Esophagus (tissue), 2 donors: ENCODE measurements around the gene LAMA2. TPM values are rescaled to one million over a fixed set of nuclear protein-coding genes. Genes with fewer than 3 reads are reported as not detected.

Experiments used
- H3K27ac ChIP-seq, 2 donors: one replicate each; pipeline ENCODE4 v1.5.1; 2013; ENCODE audit warnings: low read depth in 2 of 2, mild to moderate bottlenecking in 2 of 2, inconsistent platforms in 1 of 2, low read length in 1 of 2, moderate library complexity in 1 of 2
- H3K27me3 ChIP-seq, 2 donors: one replicate each; pipeline ENCODE4 v1.6.1; 2013; ENCODE audit warnings: low read length in 2 of 2, control low read depth in 1 of 2, mild to moderate bottlenecking in 1 of 2; ENCODE audit not compliant: insufficient read depth in 2 of 2, control insufficient read depth in 1 of 2
- H3K36me3 ChIP-seq, 2 donors: one replicate each; pipeline ENCODE4 v1.6.1; 2013; ENCODE audit warnings: low read length in 1 of 2; ENCODE audit not compliant: control insufficient read depth in 2 of 2, insufficient read depth in 2 of 2
- H3K4me1 ChIP-seq, 2 donors: one replicate each; pipeline ENCODE4 v1.6.1; 2013; ENCODE audit warnings: low read length in 1 of 2; ENCODE audit not compliant: control insufficient read depth in 2 of 2, insufficient read depth in 2 of 2
- H3K4me3 ChIP-seq, 2 donors: one replicate each; pipeline ENCODE4 v1.5.1; 2013; ENCODE audit warnings: low read length in 2 of 2, mild to moderate bottlenecking in 2 of 2, low read depth in 1 of 2, moderate library complexity in 1 of 2
- H3K9me3 ChIP-seq, 2 donors: one replicate each; pipeline ENCODE4 v1.6.1; 2013; ENCODE audit warnings: mild to moderate bottlenecking in 2 of 2, low read depth in 1 of 2, low read length in 1 of 2, moderate library complexity in 1 of 2; ENCODE audit not compliant: control insufficient read depth in 2 of 2, insufficient read depth in 1 of 2
- WGBS, 2 donors: extraction: QIAGEN DNeasy Blood & Tissue Kit; methylation state at CpG; one replicate each; pipeline ENCODE4 v1.1.7; 2013; 5-methylcytosine and 5-hydroxymethylcytosine counted together
- polyA plus RNA-seq, 2 donors: library from polyadenylated mRNA; stranded (reverse); fragments of 200-250 nt; gene quantifications; one replicate each; pipeline ENCODE4 v1.2.3, GENCODE V29; 2013
- donor health status: healthy with polysubstance abuse.
- donor health status: Bipolar disorder and iron deficiency.

The LAMA2 gene
- polyA plus RNA-seq, 2 donors, result 0.67 to 2.7 TPM

- Histone ChIP-seq H3K4me1 (no peaks in the 10 kb centered on the region), H3K4me3 (no peak overlapping the region), H3K9me3 (no peaks in the 10 kb centered on the region), H3K27me3 (no peaks in the 10 kb centered on the region), H3K27ac (no peak overlapping the region), H3K36me3 (no peaks in the 10 kb centered on the region)
- WGBS, 2 donors, result 54 to 62% methylated on average over 2 of the region's 2 CpGs
These were observed 222.9 kb downstream of the LAMA2 start for GRCh38 chr6:129105793-129106192.

GRCh38 chr6:129108337-129108736, 225.4 kb downstream of the LAMA2 start:
- Histone ChIP-seq H3K9me3 (no peaks in the 10 kb centered on the region), H3K4me3 (no peak overlapping the region), H3K4me1 (no peaks in the 10 kb centered on the region), H3K27ac (no peak overlapping the region), H3K27me3 (no peaks in the 10 kb centered on the region), H3K36me3 (no peaks in the 10 kb centered on the region)
- whole genome bisulfite sequencing, 2 donors, result 54 to 58% methylated on average over 1 of the region's 1 CpG

GRCh38 chr6:129110690-129111343, 227.9 kb downstream of the LAMA2 start:
- Histone ChIP-seq H3K4me1 (no peaks in the 10 kb centered on the region), H3K9me3 (no peaks in the 10 kb centered on the region), H3K4me3 (no peak overlapping the region), H3K27ac (no peak overlapping the region), H3K27me3 (no peaks in the 10 kb centered on the region), H3K36me3 (no peaks in the 10 kb centered on the region)
- WGBS, 2 donors, result 32 to 40% methylated on average over 1 of the region's 1 CpG

DNA sequence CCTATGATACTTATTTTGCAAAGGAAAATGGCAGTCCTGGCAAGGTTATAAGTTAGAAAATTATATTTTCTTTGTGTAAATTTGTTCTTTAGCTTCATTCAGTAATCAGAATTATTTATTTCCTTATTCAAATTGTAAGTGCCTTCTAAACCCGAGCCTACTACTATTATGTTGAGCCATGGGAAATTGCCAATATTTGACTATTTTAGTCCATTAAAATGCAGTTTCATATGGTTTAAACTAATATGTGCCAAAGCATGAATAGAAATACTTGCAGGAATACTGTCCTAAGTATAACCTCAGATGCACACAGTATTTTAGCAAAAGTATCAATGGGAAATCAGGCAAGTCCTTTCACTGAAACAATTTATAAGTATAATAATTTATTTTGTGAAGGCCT, 228.4 kb downstream of the LAMA2 start:
- Histone ChIP-seq H3K36me3 (no peaks in the 10 kb centered on the region), H3K27ac (no peak overlapping the region), H3K4me3 (no peak overlapping the region), H3K9me3 (no peaks in the 10 kb centered on the region), H3K4me1 (no peaks in the 10 kb centered on the region), H3K27me3 (no peaks in the 10 kb centered on the region)
- WGBS, 2 donors, result 78 to 89% methylated on average over 1 of the region's 1 CpG

DNA sequence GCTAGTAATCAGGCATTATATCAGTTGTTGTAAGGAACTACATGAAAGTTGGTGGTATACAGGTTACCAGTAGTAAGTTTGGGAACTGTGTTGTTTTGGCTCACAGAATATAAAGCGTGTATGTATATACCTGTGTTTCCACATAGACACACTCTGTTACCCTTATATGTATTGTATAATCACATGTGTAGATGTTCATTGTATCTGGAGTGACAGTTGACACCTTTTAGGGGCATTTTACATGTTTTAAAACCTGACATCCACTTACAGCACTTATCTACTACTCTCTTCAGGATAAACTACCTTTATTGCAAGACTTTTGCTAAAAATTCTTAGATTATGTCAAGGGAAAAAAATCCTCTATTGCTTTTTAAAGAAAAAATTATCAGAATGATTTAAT, 228.9 kb downstream of the LAMA2 start:
- Histone ChIP-seq H3K4me1 (no peaks in the 10 kb centered on the region), H3K27me3 (no peaks in the 10 kb centered on the region), H3K27ac (no peak overlapping the region), H3K36me3 (no peaks in the 10 kb centered on the region), H3K4me3 (no peak overlapping the region), H3K9me3 (no peaks in the 10 kb centered on the region)
- 94 to 96% methylated on average over 1 of the region's 1 CpG for WGBS, 2 donors

- Histone ChIP-seq H3K36me3 (no peaks in the 10 kb centered on the region), H3K4me1 (no peaks in the 10 kb centered on the region), H3K27ac (no peak overlapping the region), H3K27me3 (no peaks in the 10 kb centered on the region), H3K4me3 (no peak overlapping the region), H3K9me3 (no peaks in the 10 kb centered on the region)
These were observed 229.7 kb downstream of the LAMA2 start for GRCh38 chr6:129112591-129112990.

GRCh38 chr6:129113637-129114036, 230.7 kb downstream of the LAMA2 start:
- Histone ChIP-seq H3K27me3 (no peaks in the 10 kb centered on the region), H3K27ac (no peak overlapping the region), H3K4me1 (no peaks in the 10 kb centered on the region), H3K4me3 (no peak overlapping the region), H3K36me3 (no peaks in the 10 kb centered on the region), H3K9me3 (no peaks in the 10 kb centered on the region)
- 60 to 82% methylated on average over 1 of the region's 1 CpG for WGBS, 2 donors

- WGBS, 2 donors, result 88% methylated on average over 5 of the region's 5 CpGs
- Histone ChIP-seq H3K4me3 (no peak overlapping the region), H3K4me1 (no peaks in the 10 kb centered on the region), H3K9me3 (no peaks in the 10 kb centered on the region), H3K27ac (no peak overlapping the region), H3K27me3 (no peaks in the 10 kb centered on the region), H3K36me3 (no peaks in the 10 kb centered on the region)
These were observed 231.9 kb downstream of the LAMA2 start for GRCh38 chr6:129114636-129115391.

DNA sequence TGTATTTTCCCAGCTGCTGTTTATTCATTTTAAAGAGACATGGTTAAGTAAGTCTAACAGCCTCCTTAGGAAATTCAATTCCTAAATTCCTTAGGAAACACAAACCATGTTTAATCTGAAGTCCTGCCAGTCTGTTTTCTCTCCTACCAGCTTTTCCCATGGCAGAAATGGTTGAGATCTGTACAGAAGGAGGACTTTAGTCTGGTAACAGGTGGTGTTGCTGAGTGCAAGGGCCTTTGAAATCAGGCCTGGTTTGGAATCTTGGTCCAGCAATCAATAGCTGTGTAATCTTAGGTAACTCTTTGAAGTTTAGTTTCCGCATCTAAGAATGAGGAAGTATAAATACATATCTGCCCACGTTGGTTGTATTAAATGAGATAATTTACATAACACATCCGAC, 232.5 kb downstream of the LAMA2 start:
- H3K27me3 ChIP-seq, result no peaks in the 10 kb centered on the region
- WGBS, 2 donors, result 49 to 65% methylated on average over 3 of the region's 3 CpGs

DNA sequence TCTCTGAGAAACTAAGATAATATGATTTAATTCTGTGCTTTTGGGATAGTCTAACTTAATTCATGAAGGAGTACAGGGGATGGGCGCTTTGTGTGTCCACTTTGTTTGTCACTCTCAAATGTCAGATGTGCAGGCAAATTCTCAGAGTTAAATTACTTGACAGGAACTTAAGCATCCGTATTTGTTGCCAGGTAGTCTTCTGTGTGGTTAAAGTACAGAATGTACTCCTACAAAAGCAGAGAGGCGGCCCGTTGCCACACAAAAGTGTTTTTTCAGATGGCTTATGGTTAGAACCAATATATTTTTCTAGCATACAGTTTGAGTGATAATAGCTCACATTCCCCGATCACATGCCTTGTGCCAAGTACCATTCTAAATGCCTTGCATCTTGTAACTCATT, 234.4 kb downstream of the LAMA2 start:
- H3K9me3 ChIP-seq, result no peaks in the 10 kb centered on the region
- H3K36me3 ChIP-seq, result no peaks in the 10 kb centered on the region
- H3K27ac ChIP-seq, result no peak overlapping the region
- no peaks in the 10 kb centered on the region for H3K27me3 ChIP-seq
- H3K4me1 ChIP-seq, result no peaks in the 10 kb centered on the region
- H3K4me3 ChIP-seq, result no peak overlapping the region
- 72 to 78% methylated on average over 5 of the region's 5 CpGs for WGBS, 2 donors

More for the DNA sequence above, 232.5 kb downstream of the LAMA2 start:
- Histone ChIP-seq H3K4me1 (no peaks in the 10 kb centered on the region), H3K27ac (no peak overlapping the region), H3K9me3 (no peaks in the 10 kb centered on the region), H3K36me3 (no peaks in the 10 kb centered on the region), H3K4me3 (no peak overlapping the region)
